ENCODE data around the gene PHF19. TPM values are rescaled to one million over a fixed set of nuclear protein-coding genes. Genes with fewer than 3 reads are reported as not detected.
A peak's percentile ranks its signal among the peaks of the same experiment; 100 is the strongest.

Gene PHF19
- total RNA-seq, 1 donor from 2014 or later = 24.4 TPM

DNA sequence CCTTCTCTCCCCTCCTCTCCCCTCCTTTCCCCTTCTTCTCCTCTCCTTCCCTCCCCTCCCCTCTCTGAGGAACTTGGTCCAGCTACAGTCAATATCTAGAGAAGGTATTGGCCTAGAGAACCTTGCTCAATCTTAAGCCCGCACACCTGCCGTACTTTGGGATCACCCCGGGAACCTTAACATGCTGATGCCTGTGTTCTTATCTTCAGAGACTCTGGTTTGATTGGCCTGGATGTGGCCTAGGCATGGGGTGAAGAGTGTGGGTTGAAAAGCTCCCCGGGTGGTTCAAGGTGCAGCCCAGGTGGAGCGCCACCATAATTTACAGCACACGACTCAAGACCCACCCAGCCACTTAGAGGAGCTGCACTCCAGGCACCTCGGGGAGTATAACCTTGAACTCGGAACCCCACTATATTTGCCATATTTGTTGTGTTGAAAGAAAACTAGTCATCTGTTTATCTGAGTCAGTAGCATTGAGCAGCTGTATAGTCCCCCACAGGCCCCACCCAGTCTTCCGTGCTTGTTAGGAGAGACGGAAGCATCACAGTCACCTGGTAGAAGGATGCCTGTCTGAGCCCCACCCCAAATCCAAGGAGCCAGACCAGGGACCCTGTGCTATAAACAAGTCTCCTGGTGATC, 14.4 kb upstream of the PHF19 start:
- Histone ChIP-seq H3K9me3 (no peaks in the 10 kb centered on the region), H3K36me3 (no peaks in the 10 kb centered on the region), H3K4me3 (no peak overlapping the region), H3K27ac (peak overlapping the region; percentile 59), H3K4me1 (peaks cover 25% of the 10 kb centered on the region), H3K27me3 (ENCODE audit: low read depth) (peaks cover 3% of the 10 kb centered on the region)
- DNase-seq (no peak), ATAC-seq (no peak)
- intact Hi-C loops (cut with DNase I) = no loop called here
- TF ChIP-seq, protein P1, sequence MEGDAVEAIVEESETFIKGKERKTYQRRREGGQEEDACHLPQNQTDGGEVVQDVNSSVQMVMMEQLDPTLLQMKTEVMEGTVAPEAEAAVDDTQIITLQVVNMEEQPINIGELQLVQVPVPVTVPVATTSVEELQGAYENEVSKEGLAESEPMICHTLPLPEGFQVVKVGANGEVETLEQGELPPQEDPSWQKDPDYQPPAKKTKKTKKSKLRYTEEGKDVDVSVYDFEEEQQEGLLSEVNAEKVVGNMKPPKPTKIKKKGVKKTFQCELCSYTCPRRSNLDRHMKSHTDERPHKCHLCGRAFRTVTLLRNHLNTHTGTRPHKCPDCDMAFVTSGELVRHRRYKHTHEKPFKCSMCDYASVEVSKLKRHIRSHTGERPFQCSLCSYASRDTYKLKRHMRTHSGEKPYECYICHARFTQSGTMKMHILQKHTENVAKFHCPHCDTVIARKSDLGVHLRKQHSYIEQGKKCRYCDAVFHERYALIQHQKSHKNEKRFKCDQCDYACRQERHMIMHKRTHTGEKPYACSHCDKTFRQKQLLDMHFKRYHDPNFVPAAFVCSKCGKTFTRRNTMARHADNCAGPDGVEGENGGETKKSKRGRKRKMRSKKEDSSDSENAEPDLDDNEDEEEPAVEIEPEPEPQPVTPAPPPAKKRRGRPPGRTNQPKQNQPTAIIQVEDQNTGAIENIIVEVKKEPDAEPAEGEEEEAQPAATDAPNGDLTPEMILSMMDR (IDR thresholded peaks at IDR 0.05) = no peak

DNA sequence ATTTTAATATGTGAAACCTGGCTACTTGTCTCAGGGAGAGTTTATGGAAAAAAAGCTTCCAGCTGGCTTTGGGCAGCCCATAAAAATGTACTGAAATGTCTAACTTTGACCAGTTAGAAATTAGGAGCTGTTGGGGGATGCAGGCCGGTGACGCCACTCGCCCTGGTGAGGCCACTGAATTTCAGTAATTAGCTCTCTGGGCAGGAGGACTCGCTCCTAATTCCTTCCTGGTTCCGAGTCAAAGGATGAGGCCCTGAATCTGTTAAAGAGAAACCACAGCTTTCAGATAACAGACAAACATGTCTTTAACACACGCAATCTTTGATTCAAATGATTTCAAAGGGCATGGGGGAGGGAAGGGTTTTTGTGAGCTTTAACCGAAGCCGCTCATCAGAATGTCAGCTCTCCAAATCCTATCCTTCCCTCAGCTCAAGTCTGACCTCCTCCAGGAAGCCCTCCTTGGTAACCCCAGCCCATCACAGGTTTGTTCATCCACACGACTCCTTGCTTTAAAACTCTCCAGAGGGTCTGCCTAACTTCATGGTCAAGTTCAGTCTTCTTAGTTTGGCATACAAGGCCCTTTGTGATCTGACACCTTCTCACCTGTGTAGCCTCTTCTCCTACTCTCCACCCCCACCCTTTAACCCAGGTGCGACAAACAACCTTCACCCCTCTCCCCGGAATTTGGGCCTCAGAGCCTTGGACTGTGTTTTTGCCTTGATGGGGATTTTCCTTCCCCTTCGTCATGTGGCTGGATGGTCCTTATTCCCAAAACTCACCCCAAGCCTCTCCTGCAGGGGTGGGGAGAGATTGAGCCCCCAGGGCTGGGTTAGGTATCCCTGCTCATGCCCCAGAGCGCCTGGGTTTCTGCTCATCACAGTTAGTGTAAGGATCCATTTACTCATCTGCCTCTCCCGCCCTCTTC, 13.6 kb upstream of the PHF19 start:
- peak overlapping the region; percentile 59 for H3K27ac ChIP-seq
- H3K27me3 ChIP-seq (ENCODE audit: low read depth) = peaks cover 3% of the 10 kb centered on the region
- no peak overlapping the region for H3K4me3 ChIP-seq
- ATAC-seq = peak in 1 of 2 donors; percentile 31
- no peaks in the 10 kb centered on the region for H3K36me3 ChIP-seq
- H3K9me3 ChIP-seq = no peaks in the 10 kb centered on the region
- peaks cover 30% of the 10 kb centered on the region for H3K4me1 ChIP-seq
- intact Hi-C loops (cut with DNase I) = no loop called here
- no peak for DNase-seq
- TF ChIP-seq, protein P1 (IDR thresholded peaks at IDR 0.05) = no peak

- H3K27me3 ChIP-seq (ENCODE audit: low read depth) = no peaks in the 10 kb centered on the region
- no peak overlapping the region for H3K4me3 ChIP-seq
- TF ChIP-seq, protein P1 (IDR thresholded peaks at IDR 0.05) = no peak
- H3K27ac ChIP-seq = peak overlapping the region; percentile 37
- no peak for ATAC-seq
- peaks cover 33% of the 10 kb centered on the region for H3K4me1 ChIP-seq
- intact Hi-C loops (cut with DNase I) = no loop called here
- DNase-seq = no peak
- no peaks in the 10 kb centered on the region for H3K36me3 ChIP-seq
- H3K9me3 ChIP-seq = no peaks in the 10 kb centered on the region
Measured at GRCh38 chr9:120889606-120890271, 12.8 kb upstream of the PHF19 start.

DNA sequence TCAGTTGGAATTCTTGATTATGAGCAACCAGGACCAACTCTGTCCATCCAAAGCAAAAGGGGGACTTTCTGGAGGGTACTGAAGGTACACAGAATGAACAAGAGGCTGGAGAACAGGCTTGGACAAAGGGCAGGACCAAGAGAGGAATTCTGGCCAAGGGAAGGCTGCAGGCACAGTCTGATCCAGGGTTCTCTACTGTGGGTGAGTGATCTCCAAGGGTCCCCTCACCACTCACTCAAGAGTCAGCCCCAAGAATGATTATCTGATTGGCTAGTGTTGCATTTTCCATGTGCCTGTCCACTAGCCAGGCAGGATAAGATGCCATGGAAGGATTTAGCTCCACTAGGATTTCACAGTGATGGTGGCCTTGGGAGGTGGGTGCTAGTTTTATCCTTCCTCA, 11.6 kb upstream of the PHF19 start:
- no peak for DNase-seq
- no peak overlapping the region for H3K4me3 ChIP-seq
- H3K27me3 ChIP-seq (ENCODE audit: low read depth) = no peaks in the 10 kb centered on the region
- H3K36me3 ChIP-seq = no peaks in the 10 kb centered on the region
- no peaks in the 10 kb centered on the region for H3K9me3 ChIP-seq
- no peak for ATAC-seq
- H3K4me1 ChIP-seq = peaks cover 33% of the 10 kb centered on the region
- intact Hi-C loops (cut with DNase I) = no loop called here
- H3K27ac ChIP-seq = no peak overlapping the region
- TF ChIP-seq, protein P1 (IDR thresholded peaks at IDR 0.05) = no peak

DNA sequence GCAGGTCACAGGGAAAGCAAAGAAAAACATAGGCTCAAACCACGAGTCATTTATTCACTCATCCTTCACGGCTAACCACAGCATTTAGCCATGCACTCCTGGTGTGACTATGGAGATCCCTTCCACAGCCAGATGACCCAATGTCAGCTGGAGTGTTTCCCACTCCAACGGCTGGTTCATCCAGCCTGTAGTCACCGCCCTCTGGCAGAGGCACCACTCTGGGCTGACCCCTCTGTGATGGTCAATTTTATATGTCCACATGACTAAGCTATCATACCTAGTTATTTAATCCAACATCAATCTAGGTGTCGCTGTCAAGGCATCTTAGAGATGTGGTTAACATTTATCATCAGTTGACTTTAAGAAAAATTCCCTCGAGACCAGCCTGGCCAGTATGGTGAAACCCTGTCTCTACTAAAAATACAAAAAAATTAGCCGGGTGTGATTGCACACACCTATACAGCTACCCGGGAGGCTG, 9.5 kb upstream of the PHF19 start:
- Histone ChIP-seq H3K27me3 (ENCODE audit: low read depth) (no peaks in the 10 kb centered on the region), H3K4me1 (peaks cover 17% of the 10 kb centered on the region), H3K4me3 (no peak overlapping the region), H3K27ac (peak overlapping the region; percentile 34), H3K9me3 (no peaks in the 10 kb centered on the region), H3K36me3 (no peaks in the 10 kb centered on the region)
- TF ChIP-seq, protein P1 (IDR thresholded peaks at IDR 0.05) = no peak
- ATAC-seq (peak; percentile 57 to 58), DNase-seq (no peak)
- intact Hi-C loops (cut with DNase I) = no loop called here
